GM18951 (cell line): ENCODE measurements around the gene PHTF2.

Experiments used
- POLR2A ChIP-seq: IDR thresholded peaks from 4 replicates; pipeline ENCODE4 v1.6.1; 2011; ENCODE audit warnings: mild to moderate bottlenecking; ENCODE audit not compliant: insufficient read length, insufficient read depth; ENCODE audit errors: extremely low read depth
- in situ Hi-C: fragments of 300-500 bp; cut with MboI; formaldehyde crosslinking; loops from one replicate; pipeline ENCODE4 v1.12.0; 2022; ENCODE audit warnings: low sequenced_read_pairs, mixed read lengths, inconsistent platforms; ENCODE audit not compliant: unreplicated experiment

Gene PHTF2

DNA sequence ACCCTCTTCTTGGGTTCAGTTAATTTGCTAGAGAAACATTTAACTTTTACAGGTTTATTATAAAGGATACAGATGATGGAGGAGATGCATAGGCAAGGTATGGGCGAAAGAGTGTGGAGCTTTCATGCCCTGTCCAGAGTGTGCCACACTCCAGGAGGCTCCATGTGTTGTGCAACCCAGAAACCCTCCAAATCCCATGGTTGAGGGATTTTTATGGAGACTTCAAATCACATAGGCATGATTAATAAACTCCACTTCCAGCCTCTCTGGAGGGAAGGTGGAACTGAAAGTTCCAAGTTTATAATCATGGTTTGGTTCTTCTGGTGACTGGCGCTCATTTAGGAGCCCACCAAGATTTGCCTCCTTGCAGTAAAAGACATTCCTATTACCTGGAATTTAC lies 159.9 kb downstream of the PHTF2 start:
- TF ChIP-seq POLR2A: no peak
- in situ Hi-C loops: no loop called here

DNA sequence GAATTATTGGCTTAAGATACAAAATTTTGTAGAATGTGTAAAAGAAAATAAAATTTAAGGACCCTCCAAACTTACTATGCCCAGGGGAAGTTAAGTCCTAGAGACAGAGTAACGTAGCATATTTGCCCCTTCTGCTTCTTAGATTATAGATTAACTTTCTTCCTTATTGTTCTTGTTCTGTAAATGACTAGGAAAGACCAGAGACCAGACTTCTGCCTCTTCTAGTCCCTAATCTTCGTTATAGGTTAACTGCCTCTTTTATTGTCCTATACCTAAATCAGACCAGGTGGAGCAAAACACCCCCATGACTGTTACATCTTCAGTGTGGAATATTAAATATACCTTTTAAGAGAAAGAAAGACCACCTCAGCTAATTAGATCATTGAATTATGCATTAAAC lies 160.5 kb downstream of the PHTF2 start:
- TF ChIP-seq POLR2A: no peak
- in situ Hi-C loops: no loop called here

GRCh38 chr7:77960336-77960735 lies 161.8 kb downstream of the PHTF2 start:
- in situ Hi-C loops: no loop called here
- no peak for TF ChIP-seq POLR2A

GRCh38 chr7:77967429-77967828 lies 168.9 kb downstream of the PHTF2 start:
- in situ Hi-C loops: no loop called here

GRCh38 chr7:77971726-77972125 lies 173.2 kb downstream of the PHTF2 start:
- in situ Hi-C loops: no loop called here
- TF ChIP-seq POLR2A: no peak

More at GRCh38 chr7:77967429-77967828, 168.9 kb downstream of the PHTF2 start:
- no peak for TF ChIP-seq POLR2A

DNA sequence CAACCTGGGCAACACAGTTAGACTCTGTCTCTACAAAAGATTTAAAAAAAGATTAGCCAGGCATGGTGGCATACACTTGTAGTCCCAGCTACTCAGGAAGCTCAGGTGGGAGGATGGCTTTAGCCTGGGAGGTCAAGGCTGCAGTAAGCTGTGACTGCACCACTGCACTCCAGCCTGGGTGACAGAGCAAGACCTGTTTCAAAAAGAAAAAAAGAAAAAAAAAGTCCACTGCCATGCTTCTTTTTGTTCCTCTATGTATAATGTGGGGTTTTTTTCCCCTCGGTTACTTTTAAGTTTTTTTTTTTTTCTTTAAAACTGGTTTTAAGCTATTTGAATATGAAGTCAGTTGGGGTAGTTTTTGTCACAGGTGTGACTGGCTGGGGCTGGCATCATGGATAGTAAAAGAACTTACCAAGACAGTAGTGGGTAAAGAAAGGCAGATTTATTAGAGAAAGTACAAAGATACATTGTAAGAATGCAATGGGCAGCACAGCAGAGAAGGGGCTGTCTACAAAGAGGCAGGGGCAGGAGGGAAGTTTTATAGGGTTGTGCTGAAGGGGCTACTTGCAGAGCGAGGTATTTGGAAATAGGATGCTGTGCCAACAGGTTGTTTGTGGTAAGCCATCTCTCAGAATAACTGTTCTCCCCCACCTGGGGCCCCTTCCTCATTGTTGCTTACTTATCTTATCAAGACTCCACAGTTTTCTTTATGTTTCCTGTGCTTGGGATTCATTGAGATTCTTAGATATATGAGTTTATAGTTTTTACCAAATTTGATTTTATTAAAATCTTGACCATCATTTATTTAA lies 177.3 kb downstream of the PHTF2 start:
- in situ Hi-C loops: no loop called here
- no peak for TF ChIP-seq POLR2A

- TF ChIP-seq POLR2A: no peak
- in situ Hi-C loops: no loop called here
These were observed 180.6 kb downstream of the PHTF2 start for GRCh38 chr7:77979219-77979618.

GRCh38 chr7:77980087-77980713 lies 181.6 kb downstream of the PHTF2 start:
- TF ChIP-seq POLR2A: no peak
- in situ Hi-C loops: no loop called here

DNA sequence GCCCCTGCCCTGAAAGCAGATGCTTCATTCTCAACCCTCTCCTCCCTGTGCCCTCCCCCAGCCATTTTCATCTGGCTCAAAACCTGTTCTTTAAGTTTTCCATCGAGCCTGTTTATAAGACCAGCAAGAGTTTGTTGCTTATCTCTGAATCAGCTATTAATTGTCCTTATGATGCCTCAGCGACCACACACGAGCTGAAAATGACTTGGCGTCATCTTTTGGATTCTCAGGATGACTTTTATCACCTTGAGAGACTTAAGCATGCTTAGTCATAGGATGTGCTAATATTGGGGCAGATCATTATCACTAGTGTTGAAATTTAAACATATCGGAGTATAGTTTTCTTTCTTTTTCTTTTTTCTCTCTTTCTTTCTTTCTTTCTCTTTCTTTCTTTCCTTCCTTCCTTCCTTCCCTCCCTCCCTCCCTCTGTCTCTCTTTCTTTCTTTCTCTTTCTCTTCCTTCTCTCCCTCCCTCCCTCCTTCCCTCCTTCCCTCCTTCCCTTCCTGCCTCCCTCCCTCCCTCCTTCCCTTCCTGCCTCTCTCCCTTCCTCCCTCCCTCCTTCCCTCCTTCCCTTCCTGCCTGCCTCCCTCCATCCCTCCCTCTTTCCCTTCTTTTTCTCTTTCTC lies 184.5 kb downstream of the PHTF2 start:
- in situ Hi-C loops: no loop called here
- no peak for TF ChIP-seq POLR2A

GRCh38 chr7:77983973-77984372 lies 185.4 kb downstream of the PHTF2 start:
- in situ Hi-C loops: no loop called here
- no peak for TF ChIP-seq POLR2A

DNA sequence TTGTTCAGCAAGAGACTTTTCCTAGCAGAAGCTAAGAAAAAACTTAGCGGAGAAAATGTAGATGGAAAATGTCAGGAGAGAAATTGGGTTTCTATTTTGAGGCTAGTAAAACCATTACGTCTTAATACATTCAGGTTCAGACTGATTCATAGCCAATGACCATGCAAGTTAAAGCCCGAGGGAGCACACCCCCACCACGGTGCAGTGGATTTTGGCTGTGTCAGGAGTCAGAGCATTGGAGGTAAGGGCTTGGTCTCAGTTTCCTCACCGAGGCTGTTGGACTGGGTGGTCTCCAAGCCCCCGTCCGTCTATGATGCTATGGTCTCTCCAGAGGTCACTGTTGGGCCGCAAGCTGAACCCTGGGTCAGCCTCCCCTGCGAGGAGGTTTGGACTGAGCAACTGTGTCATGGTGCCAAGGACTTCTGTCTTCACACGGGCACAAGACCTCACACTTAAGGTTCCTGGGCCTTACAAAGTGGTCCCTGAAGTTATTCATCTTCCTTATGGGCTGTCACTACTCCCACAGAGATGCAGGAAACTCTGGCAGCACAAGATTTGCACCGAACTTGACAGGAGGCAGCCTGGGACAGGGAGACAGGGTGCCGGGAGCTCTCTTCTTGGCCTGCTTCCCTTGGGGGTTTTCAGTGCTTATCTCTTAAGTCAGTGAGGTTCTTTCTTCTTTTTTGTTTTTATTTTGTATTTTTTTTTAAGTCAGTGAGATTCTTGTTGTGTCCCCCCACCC lies 186.8 kb downstream of the PHTF2 start:
- in situ Hi-C loops: no loop called here
- TF ChIP-seq POLR2A: no peak

DNA sequence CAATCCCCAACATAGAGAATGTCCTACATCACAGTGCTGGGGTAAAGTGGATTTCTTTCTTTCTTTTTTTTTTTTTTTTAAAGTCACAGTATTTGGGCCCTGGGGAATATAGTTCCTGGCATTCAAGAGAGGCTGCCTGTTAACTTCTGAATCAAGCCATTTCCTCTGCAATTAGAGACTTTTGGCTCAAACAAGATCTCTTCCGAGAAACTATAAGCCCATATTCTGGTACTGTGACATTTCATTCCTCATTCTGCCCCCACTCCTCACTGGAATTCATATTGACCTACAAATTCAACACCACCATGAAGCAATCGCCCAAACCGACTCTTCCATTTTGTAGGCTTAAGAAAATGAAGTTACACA lies 187.4 kb downstream of the PHTF2 start:
- no peak for TF ChIP-seq POLR2A
- in situ Hi-C loops: no loop called here

- in situ Hi-C loops: no loop called here
- TF ChIP-seq POLR2A: no peak
These were observed 191.5 kb downstream of the PHTF2 start for GRCh38 chr7:77989981-77990566.
